ENCODE results near the gene G6PD. TPM values are rescaled to one million over a fixed set of nuclear protein-coding genes. Genes with fewer than 3 reads are reported as not detected.

Gene G6PD
- total and polyA plus RNA-seq, 10 of the 15 experiments (the other 5 are each of a cell fraction or from before 2014, with no cell fraction given), result 1.6 to 62.5 (median 28.4) TPM

- Histone ChIP-seq H3K4me1 (ENCODE audit: control insufficient read depth, insufficient read depth, low read length) (no peaks in the 10 kb centered on the region), H3K36me3 (ENCODE audit: control insufficient read depth in 2 of 2, insufficient read depth in 2 of 2, low read length in 1 of 2) (no peaks in the 10 kb centered on the region), H3K9ac (ENCODE audit: control insufficient read depth, insufficient read depth, low read length) (no peak overlapping the region), H4K20me1 (ENCODE audit: control insufficient read depth, insufficient read depth) (no peaks in the 10 kb centered on the region), H3K79me2 (ENCODE audit: control insufficient read depth, insufficient read depth, low read length) (no peaks in the 10 kb centered on the region), H2AFZ (ENCODE audit: control insufficient read depth, low read depth, low read length) (no peak overlapping the region), H3K27ac (ENCODE audit: control insufficient read depth, insufficient read depth) (no peak overlapping the region), H3K27me3 (replicated peaks in 1 of 2; ENCODE audit: control insufficient read depth in 2 of 2, insufficient read depth in 2 of 2, low read length in 1 of 2) (no peaks in the 10 kb centered on the region), H3K4me2 (ENCODE audit: control insufficient read depth, insufficient read depth) (no peak overlapping the region), H3K4me3 (no peak overlapping the region), H3K9me3 (replicated peaks; ENCODE audit: control insufficient read depth, insufficient read depth, low read length) (no peaks in the 10 kb centered on the region; the same call in 2 of the 3 replicates)
- intact Hi-C loops (cut with micrococcal nuclease; ENCODE audit: unreplicated experiment) (no loop called here), in situ Hi-C loops (cut with MboI) (loop anchor here (25.0 kb wide), 1 partner anchor 145 kb away; no protein-coding TSS in a partner anchor)
- ChIA-PET POLR2A (no interaction called here), SMC1A (ENCODE audit: uncharacterized antibody, unreplicated experiment) (no interaction called here), RAD21 (ENCODE audit: unreplicated experiment) (no interaction called here), CTCF (no interaction called here)
- no TSS peak for BruUV-seq (replicated peaks)
- no peak for ATAC-seq
- 61% methylated on average over 5 of the region's 5 CpGs for WGBS (ENCODE audit: insufficient coverage, insufficient replicate concordance, low lambda C conversion rate, missing lambda C conversion rate)
- no peak for DNase-seq (ENCODE audit: low read depth, low spot score)
- FAIRE-seq, result no peak
- TF ChIP-seq USF2 (IDR thresholded peaks at IDR 0.05; ENCODE audit: borderline replicate concordance, low read depth, low read length), result no peak
- no peak for TF ChIP-seq PBX3 (IDR thresholded peaks at IDR 0.05; ENCODE audit: insufficient replicate concordance, low read depth, low read length)
- no peak for TF ChIP-seq POLR2AphosphoS5 (IDR thresholded peaks at IDR 0.05; ENCODE audit: low read length)
- no peak for TF ChIP-seq MXI1 (IDR thresholded peaks at IDR 0.05; ENCODE audit: low read depth, low read length)
- no peak for TF ChIP-seq RAD51 (IDR thresholded peaks at IDR 0.05)
- no peak for TF ChIP-seq ZZZ3 (IDR thresholded peaks at IDR 0.05; ENCODE audit: control insufficient read depth, insufficient read length, low read depth)
- no peak for TF ChIP-seq ZNF687 (IDR thresholded peaks at IDR 0.05)
- TF ChIP-seq DPF2 (IDR thresholded peaks at IDR 0.05), result no peak
- TF ChIP-seq ATF2 (IDR thresholded peaks at IDR 0.05; ENCODE audit: low read length), result no peak
- TF ChIP-seq CHD2 (IDR thresholded peaks at IDR 0.05; ENCODE audit: borderline replicate concordance, low read depth, low read length), result no peak
- no peak for TF ChIP-seq EP300 (IDR thresholded peaks at IDR 0.05; ENCODE audit: borderline replicate concordance in 1 of 2, control insufficient read depth in 1 of 2, low read depth in 2 of 2, low read length in 2 of 2)
- no peak for TF ChIP-seq CEBPZ (IDR thresholded peaks at IDR 0.05; ENCODE audit: low read depth, low read length)
- no peak for TF ChIP-seq TCF12 (IDR thresholded peaks at IDR 0.05; ENCODE audit: low read depth, low read length)
Measured at GRCh38 chrX:154592505-154592904, 45.9 kb upstream of the G6PD start.
